Placental pericyte (primary cell): ENCODE results near the gene DAZ2. TPM values are rescaled to one million over a fixed set of nuclear protein-coding genes. Genes with fewer than 3 reads are reported as not detected.

Experiments
- total RNA-seq: library from RNA; depleted of rRNA; stranded (reverse); fragments of >200 nt; gene quantifications from 2 replicates; pipeline ENCODE4 v1.2.3, GENCODE V29; 2012

Gene DAZ2
- total RNA-seq, result not detected in 2 replicates

DNA sequence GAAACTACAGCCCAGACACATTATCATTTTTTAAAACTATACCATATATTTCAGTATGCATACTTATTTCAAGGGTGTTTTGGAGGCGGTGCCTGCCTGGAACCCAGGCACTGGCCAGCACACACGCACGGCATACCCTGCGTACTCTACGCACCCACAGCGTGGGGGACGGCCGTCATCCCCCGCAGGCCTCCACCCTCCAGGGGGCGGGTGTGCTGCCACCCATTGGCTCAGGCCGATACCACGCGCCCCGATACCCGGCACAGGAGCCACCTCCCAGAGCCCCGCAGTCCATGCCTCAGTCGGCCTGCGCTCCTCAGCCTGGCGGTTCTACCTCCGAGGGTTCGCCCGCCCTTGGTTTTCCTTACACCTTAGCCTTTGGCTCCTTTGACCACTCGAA is at the start of gene DAZ2:
Gene DAZ2, plus strand, starts transcription at position 301 of the 400 bp plus-strand sequence. CDS start 208 bp downstream, outside the sequence.

GRCh38 chrY:23198908-23199307 is 20.4 kb upstream of the DAZ2 start, which contains the start of gene DAZ1:
Gene DAZ1 (minus strand): TSS chrY:23199008. CDS start chrY:23198800, 208 bp downstream.

Other genes starting within 250 kb of the DAZ2 start
- not detected in 2 replicates for gene BPY2, start 235.3 kb upstream of the DAZ2 start, total RNA-seq
- gene DAZ1, start 20.5 kb upstream of the DAZ2 start, total RNA-seq, result not detected in 2 replicates